Liver (tissue), 9 donors: ENCODE measurements around the gene CACNG4. TPM values are rescaled to one million over a fixed set of nuclear protein-coding genes. Genes with fewer than 3 reads are reported as not detected.

Source experiments
- DNase-seq: peaks from one replicate; pipeline ENCODE4 v3.0.0-alpha.2; 2017; ENCODE audit warnings: low spot score
- H3K27ac ChIP-seq, 2 donors: one replicate each; pipeline ENCODE4 v1.7.0; 2013; ENCODE audit warnings: inconsistent platforms in 2 of 2, low read length in 2 of 2, control low read depth in 1 of 2, low read depth in 1 of 2, mild to moderate bottlenecking in 1 of 2
- H3K27me3 ChIP-seq, 4 donors: one replicate each; pipeline versions ENCODE4 v1.6.1 to v1.7.0; 2013; ENCODE audit warnings: low read length in 3 of 4, inconsistent platforms in 1 of 4, mild to moderate bottlenecking in 1 of 4, moderate library complexity in 1 of 4; ENCODE audit not compliant: control insufficient read depth in 4 of 4, insufficient read depth in 4 of 4
- H3K36me3 ChIP-seq, 4 donors: one replicate each; pipeline versions ENCODE4 v1.6.1 to v1.7.0; 2013; ENCODE audit warnings: low read length in 3 of 4, mild to moderate bottlenecking in 3 of 4, low read depth in 1 of 4, moderate library complexity in 1 of 4; ENCODE audit not compliant: control insufficient read depth in 4 of 4, insufficient read depth in 3 of 4
- H3K4me1 ChIP-seq, 4 donors: one replicate each; pipeline versions ENCODE4 v1.6.1 to v1.7.0; 2013; ENCODE audit warnings: low read length in 3 of 4, mild to moderate bottlenecking in 3 of 4, moderate library complexity in 1 of 4; ENCODE audit not compliant: control insufficient read depth in 4 of 4, insufficient read depth in 4 of 4
- H3K4me3 ChIP-seq, 3 donors: one replicate each; pipeline versions ENCODE4 v1.6.1 to v1.7.0; 2013; ENCODE audit warnings: low read length in 3 of 3, control low read depth in 1 of 3, low read depth in 1 of 3, mild to moderate bottlenecking in 1 of 3
- H3K9ac ChIP-seq, 2 donors: one replicate each; pipeline ENCODE4 v1.7.0; 2013; ENCODE audit warnings: low read length in 2 of 2, mild to moderate bottlenecking in 2 of 2, moderate library complexity in 2 of 2, control low read depth in 1 of 2, low read depth in 1 of 2
- H3K9me3 ChIP-seq, 4 donors: one replicate each; pipeline versions ENCODE4 v1.6.1 to v1.7.0; 2013; ENCODE audit warnings: low read length in 3 of 4; ENCODE audit not compliant: control insufficient read depth in 4 of 4
- EGR1 ChIP-seq, 2 donors: IDR thresholded peaks; 2 replicates each; pipeline ENCODE4 v1.6.1; 2016 to 2018; ENCODE audit warnings: antibody characterized with exemption in 2 of 2, low read depth in 2 of 2
- FOXA1 ChIP-seq: IDR thresholded peaks from 2 replicates; pipeline ENCODE4 v1.6.1; 2016; ENCODE audit warnings: antibody characterized with exemption
- FOXA2 ChIP-seq: IDR thresholded peaks from 2 replicates; pipeline ENCODE4 v1.6.1; 2016; ENCODE audit warnings: antibody characterized with exemption
- GABPA ChIP-seq, 2 donors: IDR thresholded peaks in 1 of 2; conservative IDR thresholded peaks in 1 of 2; 2 replicates each; pipeline ENCODE4 v1.6.1; 2016; ENCODE audit warnings: antibody characterized with exemption in 2 of 2, mild to moderate bottlenecking in 1 of 2, moderate library complexity in 1 of 2
- HNF4A ChIP-seq, 2 donors: conservative IDR thresholded peaks; 2 replicates each; pipeline ENCODE4 v1.6.1; 2016; ENCODE audit warnings: antibody characterized with exemption in 2 of 2, mild to moderate bottlenecking in 2 of 2
- HNF4G ChIP-seq: IDR thresholded peaks from 2 replicates; pipeline ENCODE4 v1.6.1; 2016; ENCODE audit warnings: antibody characterized with exemption
- JUND ChIP-seq, 2 donors: IDR thresholded peaks; 2 replicates each; pipeline ENCODE4 v1.6.1; 2016; ENCODE audit warnings: antibody characterized with exemption in 2 of 2
- NR2F2 ChIP-seq: IDR thresholded peaks from 2 replicates; pipeline ENCODE4 v1.6.1; 2016; ENCODE audit warnings: antibody characterized with exemption
- RAD21 ChIP-seq, 2 donors: IDR thresholded peaks; 2 replicates each; pipeline ENCODE4 v1.6.1; 2016; ENCODE audit warnings: antibody characterized with exemption in 2 of 2, mild to moderate bottlenecking in 2 of 2
- RXRA ChIP-seq, 2 donors: IDR thresholded peaks; 2 replicates each; pipeline ENCODE4 v1.6.1; 2017 to 2018; ENCODE audit warnings: antibody characterized with exemption in 2 of 2, mild to moderate bottlenecking in 1 of 2
- SP1 ChIP-seq: IDR thresholded peaks from 2 replicates; pipeline ENCODE4 v1.6.1; 2018; ENCODE audit warnings: antibody characterized with exemption, mild to moderate bottlenecking
- TAF1 ChIP-seq: conservative IDR thresholded peaks from 2 replicates; pipeline ENCODE4 v1.6.1; 2016; ENCODE audit warnings: antibody characterized with exemption, mild to moderate bottlenecking
- YY1 ChIP-seq: IDR thresholded peaks from 2 replicates; pipeline ENCODE4 v1.6.1; 2016; ENCODE audit warnings: antibody characterized with exemption, mild to moderate bottlenecking
- WGBS: extraction: QIAGEN DNeasy Blood & Tissue Kit; methylation state at CpG from one replicate; pipeline ENCODE4 v1.1.7; 2013; 5-methylcytosine and 5-hydroxymethylcytosine counted together
- polyA plus RNA-seq, 2 donors: library from polyadenylated mRNA; stranded (reverse) in 1 of 2; unstranded in 1 of 2; fragments of 200-250 nt in 1 of 2; fragments of >200 nt in 1 of 2; fragmentation: Nextera tagmentation in 1 of 2; extraction: Ambion mirVana in 1 of 2; gene quantifications; one replicate each; pipeline versions ENCODE4 v1.2.1 to v1.2.3, GENCODE V29; 2013 to 2015
- total RNA-seq, 2 donors: library from RNA; depleted of rRNA; stranded (reverse); fragments of >200 nt; gene quantifications; one replicate each; pipeline ENCODE4 v1.2.3, GENCODE V29; 2014
- TF ChIP-seq, protein P1 (sequence below): IDR thresholded peaks from 2 replicates; pipeline ENCODE4 v1.6.1; 2016; ENCODE audit warnings: antibody characterized with exemption
- TF ChIP-seq, protein P2 (sequence below): IDR thresholded peaks from 2 replicates; pipeline ENCODE4 v1.6.1; 2016; ENCODE audit warnings: antibody characterized with exemption
- TF ChIP-seq, protein P3 (sequence below): IDR thresholded peaks from 2 replicates; pipeline ENCODE4 v1.6.1; 2016; ENCODE audit warnings: antibody characterized with exemption, mild to moderate bottlenecking
- TF ChIP-seq, protein P4 (sequence below): fragments of 150-350 bp; IDR thresholded peaks from 2 replicates; pipeline ENCODE4 v1.5.1; 2017; ENCODE audit warnings: improper control_type of control experiment, low read depth, low read length; ENCODE audit not compliant: missing input control
- TF ChIP-seq, protein P5 (sequence below): IDR thresholded peaks from 2 replicates; pipeline ENCODE4 v1.6.1; 2016; ENCODE audit warnings: antibody characterized with exemption
- donor health status: healthy.
- donor health status: healthy.
- donor health status: healthy.
- donor health status: healthy.
- donor health status: healthy.

CACNG4 gene
- total and polyA plus RNA-seq, 4 donors: 0.02 to 0.09 (median 0.08) TPM; not detected in 1

DNA sequence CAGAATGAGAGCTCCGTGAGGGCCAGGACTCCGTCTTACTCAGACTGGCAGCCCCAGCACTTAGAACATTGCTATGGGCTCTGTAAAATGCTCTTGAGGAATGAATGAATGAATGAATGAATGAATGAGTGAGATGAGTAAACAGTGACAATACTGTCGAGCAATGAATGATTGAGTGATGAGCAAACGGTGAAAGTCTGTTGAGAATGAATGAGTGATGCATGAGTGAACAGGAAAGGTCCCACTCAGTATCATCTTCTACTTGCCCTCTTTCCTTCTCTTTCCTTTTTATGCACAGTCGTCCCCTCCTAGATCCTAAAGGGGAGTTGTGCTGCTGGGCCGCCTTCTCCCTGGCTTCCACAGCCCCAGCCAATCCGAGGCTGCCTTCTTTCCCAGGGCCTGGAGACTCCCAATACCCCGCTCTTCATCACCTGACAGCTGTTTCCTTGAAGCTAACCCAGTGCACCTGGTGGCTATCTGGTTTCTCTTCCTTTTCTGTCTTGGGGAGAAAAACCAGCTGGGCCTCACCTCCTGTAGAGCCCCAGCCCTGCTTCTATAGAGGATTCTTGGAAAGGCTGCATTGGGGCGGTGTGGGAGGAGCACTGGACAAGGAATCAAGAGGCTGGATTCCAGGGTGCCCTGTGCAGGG lies 47.1 kb downstream of the CACNG4 start (continued):
- TF ChIP-seq, protein P1, sequence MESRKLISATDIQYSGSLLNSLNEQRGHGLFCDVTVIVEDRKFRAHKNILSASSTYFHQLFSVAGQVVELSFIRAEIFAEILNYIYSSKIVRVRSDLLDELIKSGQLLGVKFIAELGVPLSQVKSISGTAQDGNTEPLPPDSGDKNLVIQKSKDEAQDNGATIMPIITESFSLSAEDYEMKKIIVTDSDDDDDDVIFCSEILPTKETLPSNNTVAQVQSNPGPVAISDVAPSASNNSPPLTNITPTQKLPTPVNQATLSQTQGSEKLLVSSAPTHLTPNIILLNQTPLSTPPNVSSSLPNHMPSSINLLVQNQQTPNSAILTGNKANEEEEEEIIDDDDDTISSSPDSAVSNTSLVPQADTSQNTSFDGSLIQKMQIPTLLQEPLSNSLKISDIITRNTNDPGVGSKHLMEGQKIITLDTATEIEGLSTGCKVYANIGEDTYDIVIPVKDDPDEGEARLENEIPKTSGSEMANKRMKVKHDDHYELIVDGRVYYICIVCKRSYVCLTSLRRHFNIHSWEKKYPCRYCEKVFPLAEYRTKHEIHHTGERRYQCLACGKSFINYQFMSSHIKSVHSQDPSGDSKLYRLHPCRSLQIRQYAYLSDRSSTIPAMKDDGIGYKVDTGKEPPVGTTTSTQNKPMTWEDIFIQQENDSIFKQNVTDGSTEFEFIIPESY: no peak
- TF ChIP-seq NR2F2: no peak
- no peak for TF ChIP-seq HNF4A (conservative IDR thresholded peaks at IDR 0.05)
- no peak for TF ChIP-seq FOXA2

DNA sequence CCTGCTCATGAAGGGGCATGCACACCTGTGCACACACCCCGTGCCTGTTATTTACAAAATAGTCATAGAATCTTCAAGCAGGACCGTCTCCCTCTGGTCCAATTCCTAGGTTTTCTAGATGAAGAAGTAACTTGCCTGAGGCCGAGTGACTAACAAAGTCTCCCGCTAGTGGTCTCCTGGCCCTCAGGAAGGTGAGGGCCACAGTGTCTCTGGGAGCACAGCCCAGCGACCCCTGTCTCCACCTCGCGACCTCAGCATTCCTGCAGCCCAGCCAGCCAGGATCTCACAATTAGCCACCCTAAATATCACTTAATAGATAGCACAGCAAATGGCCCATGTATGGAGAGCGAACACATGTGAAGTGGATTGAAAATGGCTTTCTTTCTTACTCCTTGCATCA lies 49.4 kb downstream of the CACNG4 start:
- Histone ChIP-seq H3K9ac (no peak overlapping the region), H3K4me3 (no peak overlapping the region), H3K27me3 (no peaks in the 10 kb centered on the region), H3K27ac (no peak overlapping the region), H3K9me3 (no peaks in the 10 kb centered on the region), H3K36me3 (no peaks in the 10 kb centered on the region), H3K4me1 (no peaks in the 10 kb centered on the region)
- WGBS: 92% methylated on average over 8 of the region's 8 CpGs
- no peak for DNase-seq
- TF ChIP-seq HNF4A (conservative IDR thresholded peaks at IDR 0.05) (no peak), NR2F2 (no peak), JUND (IDR thresholded peaks at IDR 0.05) (no peak), FOXA2 (no peak), YY1 (no peak), RAD21 (IDR thresholded peaks at IDR 0.05) (no peak), RXRA (IDR thresholded peaks at IDR 0.05) (no peak), SP1 (no peak), TAF1 (no peak), HNF4G (no peak), FOXA1 (no peak), EGR1 (IDR thresholded peaks at IDR 0.05; ENCODE audit: low read depth in 2 of 2) (no peak), GABPA (IDR thresholded peaks at IDR 0.05 in 1 of 2, conservative IDR thresholded peaks at IDR 0.05 in 1 of 2) (no peak)
- TF ChIP-seq, protein P2, sequence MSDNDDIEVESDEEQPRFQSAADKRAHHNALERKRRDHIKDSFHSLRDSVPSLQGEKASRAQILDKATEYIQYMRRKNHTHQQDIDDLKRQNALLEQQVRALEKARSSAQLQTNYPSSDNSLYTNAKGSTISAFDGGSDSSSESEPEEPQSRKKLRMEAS: no peak
- TF ChIP-seq, protein P3, sequence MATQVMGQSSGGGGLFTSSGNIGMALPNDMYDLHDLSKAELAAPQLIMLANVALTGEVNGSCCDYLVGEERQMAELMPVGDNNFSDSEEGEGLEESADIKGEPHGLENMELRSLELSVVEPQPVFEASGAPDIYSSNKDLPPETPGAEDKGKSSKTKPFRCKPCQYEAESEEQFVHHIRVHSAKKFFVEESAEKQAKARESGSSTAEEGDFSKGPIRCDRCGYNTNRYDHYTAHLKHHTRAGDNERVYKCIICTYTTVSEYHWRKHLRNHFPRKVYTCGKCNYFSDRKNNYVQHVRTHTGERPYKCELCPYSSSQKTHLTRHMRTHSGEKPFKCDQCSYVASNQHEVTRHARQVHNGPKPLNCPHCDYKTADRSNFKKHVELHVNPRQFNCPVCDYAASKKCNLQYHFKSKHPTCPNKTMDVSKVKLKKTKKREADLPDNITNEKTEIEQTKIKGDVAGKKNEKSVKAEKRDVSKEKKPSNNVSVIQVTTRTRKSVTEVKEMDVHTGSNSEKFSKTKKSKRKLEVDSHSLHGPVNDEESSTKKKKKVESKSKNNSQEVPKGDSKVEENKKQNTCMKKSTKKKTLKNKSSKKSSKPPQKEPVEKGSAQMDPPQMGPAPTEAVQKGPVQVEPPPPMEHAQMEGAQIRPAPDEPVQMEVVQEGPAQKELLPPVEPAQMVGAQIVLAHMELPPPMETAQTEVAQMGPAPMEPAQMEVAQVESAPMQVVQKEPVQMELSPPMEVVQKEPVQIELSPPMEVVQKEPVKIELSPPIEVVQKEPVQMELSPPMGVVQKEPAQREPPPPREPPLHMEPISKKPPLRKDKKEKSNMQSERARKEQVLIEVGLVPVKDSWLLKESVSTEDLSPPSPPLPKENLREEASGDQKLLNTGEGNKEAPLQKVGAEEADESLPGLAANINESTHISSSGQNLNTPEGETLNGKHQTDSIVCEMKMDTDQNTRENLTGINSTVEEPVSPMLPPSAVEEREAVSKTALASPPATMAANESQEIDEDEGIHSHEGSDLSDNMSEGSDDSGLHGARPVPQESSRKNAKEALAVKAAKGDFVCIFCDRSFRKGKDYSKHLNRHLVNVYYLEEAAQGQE: no peak
- TF ChIP-seq, protein P4, sequence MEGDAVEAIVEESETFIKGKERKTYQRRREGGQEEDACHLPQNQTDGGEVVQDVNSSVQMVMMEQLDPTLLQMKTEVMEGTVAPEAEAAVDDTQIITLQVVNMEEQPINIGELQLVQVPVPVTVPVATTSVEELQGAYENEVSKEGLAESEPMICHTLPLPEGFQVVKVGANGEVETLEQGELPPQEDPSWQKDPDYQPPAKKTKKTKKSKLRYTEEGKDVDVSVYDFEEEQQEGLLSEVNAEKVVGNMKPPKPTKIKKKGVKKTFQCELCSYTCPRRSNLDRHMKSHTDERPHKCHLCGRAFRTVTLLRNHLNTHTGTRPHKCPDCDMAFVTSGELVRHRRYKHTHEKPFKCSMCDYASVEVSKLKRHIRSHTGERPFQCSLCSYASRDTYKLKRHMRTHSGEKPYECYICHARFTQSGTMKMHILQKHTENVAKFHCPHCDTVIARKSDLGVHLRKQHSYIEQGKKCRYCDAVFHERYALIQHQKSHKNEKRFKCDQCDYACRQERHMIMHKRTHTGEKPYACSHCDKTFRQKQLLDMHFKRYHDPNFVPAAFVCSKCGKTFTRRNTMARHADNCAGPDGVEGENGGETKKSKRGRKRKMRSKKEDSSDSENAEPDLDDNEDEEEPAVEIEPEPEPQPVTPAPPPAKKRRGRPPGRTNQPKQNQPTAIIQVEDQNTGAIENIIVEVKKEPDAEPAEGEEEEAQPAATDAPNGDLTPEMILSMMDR: no peak
- TF ChIP-seq, protein P5, sequence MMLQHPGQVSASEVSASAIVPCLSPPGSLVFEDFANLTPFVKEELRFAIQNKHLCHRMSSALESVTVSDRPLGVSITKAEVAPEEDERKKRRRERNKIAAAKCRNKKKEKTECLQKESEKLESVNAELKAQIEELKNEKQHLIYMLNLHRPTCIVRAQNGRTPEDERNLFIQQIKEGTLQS: no peak
- TF ChIP-seq, protein P1: no peak
